Activated CD4-positive, alpha-beta T cell treated with anti-CD3 and anti-CD28 coated beads, Interleukin-2, amount 50 U/mL, for 1 hour (primary cell): ENCODE data around the gene ZNF524.
A peak's percentile ranks its signal among the peaks of the same experiment; 100 is the strongest.

Experiments used
- DNase-seq: peaks from one replicate; pipeline ENCODE4 v3.0.0-alpha.2; 2020

The ZNF524 gene

GRCh38 chr19:55644191-55644833, 44.2 kb downstream of the ZNF524 start:
- DNase-seq, result no peak

- no peak for DNase-seq
These were observed 44.9 kb downstream of the ZNF524 start for GRCh38 chr19:55644842-55645511.

GRCh38 chr19:55645512-55645881, 45.4 kb downstream of the ZNF524 start:
- no peak for DNase-seq

- no peak for DNase-seq
These were observed 47.0 kb downstream of the ZNF524 start for GRCh38 chr19:55646889-55647731.

- DNase-seq, result peak; percentile 40
These were observed 47.9 kb downstream of the ZNF524 start, which contains the start of gene CCDC106 for GRCh38 chr19:55647732-55648584. Gene CCDC106 (plus strand): TSS chr19:55648212. CDS start chr19:55649047, 835 bp downstream.

GRCh38 chr19:55648585-55649267, 48.6 kb downstream of the ZNF524 start:
- DNase-seq, result no peak

GRCh38 chr19:55649268-55650125, 49.4 kb downstream of the ZNF524 start:
- DNase-seq, result no peak

GRCh38 chr19:55650126-55650557, 50.1 kb downstream of the ZNF524 start:
- no peak for DNase-seq

GRCh38 chr19:55650602-55651230, 50.6 kb downstream of the ZNF524 start:
- DNase-seq, result no peak

GRCh38 chr19:55651236-55651635, 51.1 kb downstream of the ZNF524 start:
- no peak for DNase-seq

- no peak for DNase-seq
These were observed 52.4 kb downstream of the ZNF524 start for GRCh38 chr19:55652311-55653128.
